Neural cell (in vitro differentiated cells): ENCODE data around the gene USB1.

ENCODE experiments used
- CTCF ChIP-seq: fragments of 450-650 bp; IDR thresholded peaks from 2 replicates; pipeline ENCODE4 v1.5.1; 2014; ENCODE audit warnings: antibody characterized with exemption, mild to moderate bottlenecking, moderate library complexity; ENCODE audit not compliant: poor library complexity, severe bottlenecking
- EP300 ChIP-seq: fragments of 450-650 bp; conservative IDR thresholded peaks from 2 replicates; pipeline ENCODE4 v1.6.1; 2014; ENCODE audit warnings: antibody characterized with exemption, mild to moderate bottlenecking, moderate library complexity; ENCODE audit not compliant: poor library complexity, severe bottlenecking
- EZH2 ChIP-seq: fragments of 200-600, 300-800 bp; shearing (Covaris generic), sonication (generic); IDR thresholded peaks from 2 replicates; pipeline ENCODE4 v1.6.1; 2014; ENCODE audit warnings: antibody characterized with exemption, low read length, borderline replicate concordance, mild to moderate bottlenecking; ENCODE audit not compliant: insufficient read depth, poor library complexity, severe bottlenecking
- MXI1 ChIP-seq: fragments of 450-650 bp; conservative IDR thresholded peaks from 2 replicates; pipeline ENCODE4 v1.6.1; 2014; ENCODE audit warnings: antibody characterized with exemption, mild to moderate bottlenecking; ENCODE audit not compliant: poor library complexity, severe bottlenecking

GRCh38 chr16:57966986-57967385 is 34.2 kb upstream of the USB1 start:
- no peak for TF ChIP-seq CTCF
- no peak for TF ChIP-seq EZH2
- TF ChIP-seq EP300 = no peak
- TF ChIP-seq MXI1 = no peak
